M059J (cell line): ENCODE data around the gene CCT6B. TPM values are rescaled to one million over a fixed set of nuclear protein-coding genes. Genes with fewer than 3 reads are reported as not detected.
"Not testable (repeated sequence)": the region's sequence is repeated elsewhere in the genome, so short reads cannot be mapped to it uniquely, and the experiment has no call there.

Source experiments
- DNase-seq: peaks from one replicate; pipeline ENCODE4 v3.0.0-alpha.2; 2012; ENCODE audit warnings: low read depth
- total RNA-seq: library from RNA; depleted of rRNA; stranded (reverse); fragments of >200 nt; shearing (Covaris generic); gene quantifications from 2 replicates; pipeline ENCODE4 v1.2.3, GENCODE V29; 2014; rRNA removed

CCT6B gene
- total RNA-seq: 1.0 and 1.1 TPM in 2 replicates

- peak; percentile 93 for DNase-seq
These were observed at the start of gene CCT6B, which contains the start of gene ZNF830 for GRCh38 chr17:34961093-34961911. Gene CCT6B, minus strand, starts transcription at chr17:34961460. Its CDS starts 67 bp downstream, at chr17:34961393. Gene ZNF830, plus strand, starts transcription at chr17:34961540. Its CDS starts 27 bp downstream, at chr17:34961567.

GRCh38 chr17:35010093-35010492 is 48.8 kb upstream of the CCT6B start:
- DNase-seq: no peak

GRCh38 chr17:35006961-35007360 is 45.7 kb upstream of the CCT6B start:
- no peak for DNase-seq

GRCh38 chr17:35006345-35006744 is 45.1 kb upstream of the CCT6B start:
- no peak for DNase-seq

GRCh38 chr17:35003778-35004177 is 42.5 kb upstream of the CCT6B start:
- no peak for DNase-seq

GRCh38 chr17:35002876-35003551 is 41.8 kb upstream of the CCT6B start:
- peak; percentile 9 for DNase-seq

GRCh38 chr17:35001549-35001948 is 40.3 kb upstream of the CCT6B start:
- DNase-seq: peak; percentile 7

- DNase-seq: not testable (repeated sequence)
These were observed 39.7 kb upstream of the CCT6B start for GRCh38 chr17:35000965-35001364.

GRCh38 chr17:34999456-34999855 is 38.2 kb upstream of the CCT6B start:
- no peak for DNase-seq

- peak; percentile 58 for DNase-seq
These were observed 36.9 kb upstream of the CCT6B start for GRCh38 chr17:34998205-34998604.

- DNase-seq: no peak
These were observed 36.1 kb upstream of the CCT6B start for GRCh38 chr17:34997355-34997862.

GRCh38 chr17:34996422-34997285 is 35.4 kb upstream of the CCT6B start:
- no peak for DNase-seq

- DNase-seq: no peak
These were observed 31.8 kb upstream of the CCT6B start for GRCh38 chr17:34993031-34993430.

- DNase-seq: no peak
These were observed 30.3 kb upstream of the CCT6B start for GRCh38 chr17:34991606-34992005.

- peak; percentile 11 for DNase-seq
These were observed 29.7 kb upstream of the CCT6B start for GRCh38 chr17:34990921-34991365.

GRCh38 chr17:34989473-34989872 is 28.2 kb upstream of the CCT6B start:
- DNase-seq: no peak

- no peak for DNase-seq
These were observed 27.4 kb upstream of the CCT6B start for GRCh38 chr17:34988644-34989043.

GRCh38 chr17:34987232-34987631 is 26.0 kb upstream of the CCT6B start:
- no peak for DNase-seq

GRCh38 chr17:34981538-34982241 is 20.4 kb upstream of the CCT6B start:
- DNase-seq: peak; percentile 9

GRCh38 chr17:34980681-34981537 is 19.6 kb upstream of the CCT6B start:
- peak; percentile 85 for DNase-seq
